OCI-LY1 (cell line): ENCODE results near the gene HSPE1.

Source experiments
- H2AFZ ChIP-seq: fragments of 200-600 bp; sonication (generic), shearing (Covaris generic); 2 replicates; pipeline ENCODE4 v1.6.0; 2014; ENCODE audit warnings: antibody characterized with exemption, mild to moderate bottlenecking, low read length
- H3F3A ChIP-seq: fragments of 200-600 bp; sonication (generic), shearing (Covaris generic); 2 replicates; pipeline ENCODE4 v1.6.0; 2014; ENCODE audit warnings: mild to moderate bottlenecking, antibody characterized with exemption, low read length, moderate library complexity; ENCODE audit not compliant: insufficient read depth
- H3K27ac ChIP-seq: fragments of 200-600 bp; sonication (generic); 2 replicates; pipeline ENCODE4 v1.5.1; 2014; ENCODE audit warnings: low read length, mixed run types, mild to moderate bottlenecking, low read depth; ENCODE audit not compliant: poor library complexity, severe bottlenecking
- H3K27me3 ChIP-seq: fragments of 200-600 bp; sonication (generic); 2 replicates; pipeline ENCODE4 v1.6.0; 2014; ENCODE audit warnings: antibody characterized with exemption, mild to moderate bottlenecking, low read length, moderate library complexity; ENCODE audit not compliant: insufficient read depth
- H3K36me3 ChIP-seq: fragments of 200-600 bp; sonication (generic); 2 replicates; pipeline ENCODE4 v1.6.1; 2014; ENCODE audit warnings: mild to moderate bottlenecking, antibody characterized with exemption, low read length, moderate library complexity, mixed read lengths; ENCODE audit not compliant: insufficient read depth
- H3K4me1 ChIP-seq: fragments of 200-600 bp; sonication (generic); 2 replicates; pipeline ENCODE4 v1.5.1; 2014; ENCODE audit warnings: mild to moderate bottlenecking, low read length, moderate library complexity; ENCODE audit not compliant: insufficient read depth, severe bottlenecking
- H3K4me2 ChIP-seq: fragments of 200-600 bp; sonication (generic), shearing (Covaris generic); 2 replicates; pipeline ENCODE4 v1.6.1; 2014; ENCODE audit warnings: low read length
- H3K4me3 ChIP-seq: fragments of 200-600 bp; sonication (generic); 2 replicates; pipeline ENCODE4 v1.5.1; 2014; ENCODE audit warnings: low read length, low read depth, mild to moderate bottlenecking, mixed read lengths; ENCODE audit not compliant: poor library complexity, severe bottlenecking
- H3K79me2 ChIP-seq: fragments of 200-600 bp; shearing (Covaris generic); 2 replicates; pipeline ENCODE4 v1.6.1; 2016; ENCODE audit warnings: mixed run types, low read length, mixed read lengths; ENCODE audit not compliant: insufficient read depth
- H3K9ac ChIP-seq: fragments of 200-600 bp; sonication (generic), shearing (Covaris generic); 2 replicates; pipeline ENCODE4 v1.6.1; 2014; ENCODE audit warnings: mild to moderate bottlenecking, low read length, mixed read lengths
- H3K9me2 ChIP-seq: fragments of 200-600 bp; sonication (generic), shearing (Covaris generic); 2 replicates; pipeline ENCODE4 v1.6.1; 2014; ENCODE audit warnings: low read depth, mild to moderate bottlenecking, low read length, mixed read lengths
- H3K9me3 ChIP-seq: fragments of 200-600 bp; shearing (Covaris generic); 2 replicates; pipeline ENCODE4 v1.6.1; 2014; ENCODE audit warnings: low read length, mixed read lengths
- H4K20me1 ChIP-seq: fragments of 200-600 bp; sonication (generic), shearing (Covaris generic); 2 replicates; pipeline ENCODE4 v1.6.0; 2016; ENCODE audit warnings: mild to moderate bottlenecking, low read length; ENCODE audit not compliant: insufficient read depth
- CTCF ChIP-seq: fragments of 200-600 bp; sonication (generic), shearing (Covaris generic); IDR thresholded peaks from 2 replicates; pipeline ENCODE4 v1.5.1; 2017; ENCODE audit warnings: mild to moderate bottlenecking, antibody characterized with exemption, low read length, moderate library complexity, mixed read lengths
- EZH2 ChIP-seq: fragments of 200-600 bp; sonication (generic), shearing (Covaris generic); IDR thresholded peaks from 2 replicates; pipeline ENCODE4 v1.8.0; 2017; ENCODE audit warnings: borderline replicate concordance, mixed run types, mild to moderate bottlenecking, antibody characterized with exemption, low read length, moderate library complexity, mixed read lengths

Gene HSPE1

GRCh38 chr2:197452754-197453122, 47.4 kb upstream of the HSPE1 start:
- peak overlapping the region; percentile 82 for H3K4me3 ChIP-seq
- H3F3A ChIP-seq: no peaks in the 10 kb centered on the region
- H3K9me3 ChIP-seq: no peaks in the 10 kb centered on the region
- H3K79me2 ChIP-seq: peaks cover 35% of the 10 kb centered on the region
- H3K36me3 ChIP-seq: 0 out of 2 replicates have a peak, but pooled peaks cover 3% of the 10 kb centered on the region
- H3K27me3 ChIP-seq: no peaks in the 10 kb centered on the region
- no peaks in the 10 kb centered on the region for H4K20me1 ChIP-seq
- peak overlapping the region; percentile 85 for H3K4me2 ChIP-seq
- no peak for TF ChIP-seq EZH2
- peaks cover 18% of the 10 kb centered on the region for H3K4me1 ChIP-seq
- peak overlapping the region; percentile 54 for H3K27ac ChIP-seq
- no peaks in the 10 kb centered on the region for H3K9me2 ChIP-seq
- peak overlapping the region; percentile 71 for H3K9ac ChIP-seq
- no peak overlapping the region for H2AFZ ChIP-seq

DNA sequence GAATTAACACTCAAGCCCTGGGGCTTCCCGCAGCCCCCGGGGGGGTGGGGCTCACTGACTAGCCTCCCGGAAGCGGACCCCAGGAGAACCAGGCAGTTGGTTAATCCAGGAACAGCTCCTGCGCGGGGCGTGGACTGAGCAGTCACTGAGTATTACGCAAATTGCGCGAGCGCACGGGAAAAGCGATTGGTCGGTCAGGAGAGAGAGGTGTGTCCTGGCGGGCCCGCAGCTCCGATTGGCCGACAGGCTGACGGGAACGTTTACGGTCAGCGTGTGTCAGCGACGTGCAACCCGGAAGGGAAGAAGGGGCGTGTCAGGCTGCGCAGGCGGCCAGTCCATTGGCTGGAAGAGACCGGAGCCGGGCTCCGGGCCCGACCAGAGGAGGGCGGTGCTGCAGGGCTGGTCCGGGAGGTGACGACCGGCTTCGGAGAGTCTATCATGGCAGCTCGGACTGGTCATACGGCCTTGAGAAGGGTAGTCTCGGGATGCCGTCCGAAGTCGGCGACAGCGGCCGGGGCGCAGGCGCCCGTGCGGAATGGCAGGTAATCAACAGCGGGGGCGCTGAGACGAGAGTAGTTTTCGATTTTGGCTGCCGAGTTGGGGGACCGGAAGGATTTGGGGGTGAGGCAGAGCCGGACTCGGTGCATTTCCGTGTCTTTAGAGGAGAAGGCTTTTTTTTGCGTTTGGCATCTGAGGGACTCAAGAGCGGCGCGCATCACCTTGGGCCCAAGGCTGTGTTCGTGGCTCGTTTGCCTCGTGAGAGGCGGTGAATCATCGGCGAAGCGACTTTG, 46.9 kb upstream of the HSPE1 start, which contains the start of gene COQ10B:
TSS of gene COQ10B (plus strand) at position 430 of the 791 bp plus-strand sequence. CDS start at position 439, 9 bp downstream.
- Histone ChIP-seq H3K4me3 (peak within 1 kb of the TSS; percentile 82), H3F3A (no peaks in the 10 kb centered on the region), H3K27me3 (no peaks in the 10 kb centered on the region), H3K79me2 (peaks cover 40% of the 10 kb centered on the region), H3K9me3 (no peaks in the 10 kb centered on the region), H3K9ac (peak within 1 kb of the TSS; percentile 84), H3K9me2 (no peaks in the 10 kb centered on the region), H3K27ac (peak within 1 kb of the TSS; percentile 79), H3K4me1 (peaks cover 18% of the 10 kb centered on the region), H3K4me2 (peak within 1 kb of the TSS; percentile 85), H4K20me1 (no peaks in the 10 kb centered on the region), H3K36me3 (0 out of 2 replicates have a peak, but pooled peaks cover 3% of the 10 kb centered on the region), H2AFZ (no peak within 1 kb of the TSS)
- TF ChIP-seq EZH2 (no peak), CTCF (peak; percentile 19; the same call in 1 of the 2 replicates)

GRCh38 chr2:197453914-197454398, 46.2 kb upstream of the HSPE1 start:
- Histone ChIP-seq H3K27me3 (no peaks in the 10 kb centered on the region), H3F3A (no peaks in the 10 kb centered on the region), H3K27ac (peak overlapping the region; percentile 79), H3K4me2 (peak overlapping the region; percentile 69), H3K9me3 (no peaks in the 10 kb centered on the region), H3K9ac (peak overlapping the region; percentile 84), H3K4me1 (peaks cover 18% of the 10 kb centered on the region), H4K20me1 (no peaks in the 10 kb centered on the region), H3K36me3 (0 out of 2 replicates have a peak, but pooled peaks cover 3% of the 10 kb centered on the region), H2AFZ (no peak overlapping the region), H3K9me2 (no peaks in the 10 kb centered on the region), H3K4me3 (peak overlapping the region; percentile 82), H3K79me2 (peaks cover 44% of the 10 kb centered on the region)
- TF ChIP-seq CTCF: no peak
- TF ChIP-seq EZH2: no peak
